GM12891 (cell line): Measurements from ENCODE around the gene YWHAQ.

Experiments
- POLR2A ChIP-seq: IDR thresholded peaks from 2 replicates; pipeline ENCODE4 v1.6.1; 2011; ENCODE audit warnings: low read depth, low read length, control low read depth
- POLR2AphosphoS5 ChIP-seq: IDR thresholded peaks from 2 replicates; pipeline ENCODE4 v1.6.1; 2011; ENCODE audit warnings: low read depth, low read length, control low read depth
- POU2F2 ChIP-seq: IDR thresholded peaks from 2 replicates; pipeline ENCODE4 v1.6.1; 2011; ENCODE audit warnings: low read depth, mild to moderate bottlenecking, control low read depth, low read length, moderate library complexity
- SPI1 ChIP-seq: IDR thresholded peaks from 2 replicates; pipeline ENCODE4 v1.6.1; 2011; ENCODE audit warnings: low read depth, low read length, control low read depth
- TAF1 ChIP-seq: IDR thresholded peaks from 2 replicates; pipeline ENCODE4 v1.6.1; 2011; ENCODE audit warnings: low read depth, low read length, control low read depth

DNA sequence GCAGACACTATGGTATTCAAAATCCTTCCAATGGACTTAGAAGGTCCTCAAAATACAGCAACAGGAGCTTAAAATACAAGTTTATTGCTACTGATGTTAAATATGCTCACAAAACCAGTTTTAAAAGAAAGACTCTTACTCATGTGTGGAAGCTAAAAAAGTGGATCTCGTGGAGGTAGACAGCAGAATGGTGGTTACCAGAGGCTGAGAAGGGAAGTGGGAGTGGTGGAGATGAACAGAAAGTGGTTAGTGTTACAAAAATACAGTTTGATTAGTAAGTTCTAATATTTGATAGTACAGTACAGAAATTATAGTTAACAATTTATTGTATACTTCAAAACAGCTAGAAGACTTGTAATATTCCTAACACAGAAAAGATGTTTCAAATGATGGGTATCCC is 87.2 kb downstream of the YWHAQ start:
- TF ChIP-seq POLR2A, result no peak
- TF ChIP-seq TAF1, result no peak
- TF ChIP-seq POU2F2, result no peak
- no peak for TF ChIP-seq POLR2AphosphoS5
- TF ChIP-seq SPI1, result peak; percentile 90
